ENCODE data around the gene SLF1.

- TF ChIP-seq POLR2AphosphoS5 (IDR thresholded peaks at IDR 0.05; ENCODE audit: low read depth, low read length) = no peak
- TF ChIP-seq TAF1 (IDR thresholded peaks at IDR 0.05; ENCODE audit: borderline replicate concordance, low read depth, low read length) = no peak
- TF ChIP-seq POLR2A (IDR thresholded peaks at IDR 0.05; ENCODE audit: low read depth, low read length) = no peak
Measured at GRCh38 chr5:94731471-94731870, 113.0 kb downstream of the SLF1 start.

All from GM12892 (cell line).